RPMI8226 (cell line): ENCODE measurements around the gene CIT.
"Not testable (repeated sequence)": the region's sequence is repeated elsewhere in the genome, so short reads cannot be mapped to it uniquely, and the experiment has no call there.

ENCODE experiments used
- DNase-seq: peaks from one replicate; pipeline ENCODE4 v3.0.0-alpha.2; 2015

The CIT gene, protein sequence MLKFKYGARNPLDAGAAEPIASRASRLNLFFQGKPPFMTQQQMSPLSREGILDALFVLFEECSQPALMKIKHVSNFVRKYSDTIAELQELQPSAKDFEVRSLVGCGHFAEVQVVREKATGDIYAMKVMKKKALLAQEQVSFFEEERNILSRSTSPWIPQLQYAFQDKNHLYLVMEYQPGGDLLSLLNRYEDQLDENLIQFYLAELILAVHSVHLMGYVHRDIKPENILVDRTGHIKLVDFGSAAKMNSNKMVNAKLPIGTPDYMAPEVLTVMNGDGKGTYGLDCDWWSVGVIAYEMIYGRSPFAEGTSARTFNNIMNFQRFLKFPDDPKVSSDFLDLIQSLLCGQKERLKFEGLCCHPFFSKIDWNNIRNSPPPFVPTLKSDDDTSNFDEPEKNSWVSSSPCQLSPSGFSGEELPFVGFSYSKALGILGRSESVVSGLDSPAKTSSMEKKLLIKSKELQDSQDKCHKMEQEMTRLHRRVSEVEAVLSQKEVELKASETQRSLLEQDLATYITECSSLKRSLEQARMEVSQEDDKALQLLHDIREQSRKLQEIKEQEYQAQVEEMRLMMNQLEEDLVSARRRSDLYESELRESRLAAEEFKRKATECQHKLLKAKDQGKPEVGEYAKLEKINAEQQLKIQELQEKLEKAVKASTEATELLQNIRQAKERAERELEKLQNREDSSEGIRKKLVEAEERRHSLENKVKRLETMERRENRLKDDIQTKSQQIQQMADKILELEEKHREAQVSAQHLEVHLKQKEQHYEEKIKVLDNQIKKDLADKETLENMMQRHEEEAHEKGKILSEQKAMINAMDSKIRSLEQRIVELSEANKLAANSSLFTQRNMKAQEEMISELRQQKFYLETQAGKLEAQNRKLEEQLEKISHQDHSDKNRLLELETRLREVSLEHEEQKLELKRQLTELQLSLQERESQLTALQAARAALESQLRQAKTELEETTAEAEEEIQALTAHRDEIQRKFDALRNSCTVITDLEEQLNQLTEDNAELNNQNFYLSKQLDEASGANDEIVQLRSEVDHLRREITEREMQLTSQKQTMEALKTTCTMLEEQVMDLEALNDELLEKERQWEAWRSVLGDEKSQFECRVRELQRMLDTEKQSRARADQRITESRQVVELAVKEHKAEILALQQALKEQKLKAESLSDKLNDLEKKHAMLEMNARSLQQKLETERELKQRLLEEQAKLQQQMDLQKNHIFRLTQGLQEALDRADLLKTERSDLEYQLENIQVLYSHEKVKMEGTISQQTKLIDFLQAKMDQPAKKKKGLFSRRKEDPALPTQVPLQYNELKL (N-terminal part only)

DNA sequence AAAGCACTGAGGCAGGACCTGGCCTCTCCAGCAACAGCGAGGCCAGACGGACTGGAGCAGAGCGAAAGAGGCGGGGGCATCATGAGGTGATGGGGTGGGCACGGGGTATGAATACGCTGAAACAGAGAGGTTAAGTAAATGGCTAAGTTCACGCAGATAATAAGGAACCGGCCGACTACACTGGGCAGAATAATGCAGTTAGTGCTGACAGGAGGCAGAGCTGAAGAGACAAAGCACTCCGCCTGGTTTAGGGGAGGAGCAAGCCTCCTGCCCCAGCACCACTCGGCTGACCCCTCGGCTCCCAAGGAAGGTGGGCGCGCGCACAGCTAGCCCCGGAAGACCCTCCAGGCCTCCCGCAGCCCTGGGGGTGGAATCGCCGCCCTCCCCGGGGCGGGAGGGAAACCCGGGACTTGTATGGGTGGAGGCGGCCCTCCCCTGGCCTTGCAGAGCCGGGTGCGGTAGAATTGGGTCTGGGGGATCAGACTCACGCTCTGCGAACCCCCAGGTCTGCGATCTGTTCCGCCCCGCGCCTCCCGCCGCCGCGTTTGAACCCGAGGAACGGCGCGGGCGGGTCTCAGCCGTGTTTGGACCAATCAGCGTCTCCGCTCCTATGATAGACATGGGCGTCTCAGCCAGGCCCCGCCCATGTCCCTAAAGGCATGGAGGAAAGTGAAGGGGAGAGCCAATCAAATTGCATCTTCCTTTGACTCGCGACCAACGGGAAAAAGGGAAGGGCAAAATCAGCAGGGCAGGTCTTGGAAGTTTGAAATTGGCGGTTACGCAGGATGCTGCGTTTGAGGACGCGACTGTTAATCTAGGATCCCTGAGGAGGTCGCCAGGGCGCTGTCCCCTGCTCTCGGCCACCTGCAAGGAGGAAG is at the start of gene CIT:
Gene CIT, minus strand, starts transcription at position 560 of the 878 bp plus-strand sequence. CDS start 1,152 bp downstream, outside the sequence.
- DNase-seq, result peak; percentile 95

DNA sequence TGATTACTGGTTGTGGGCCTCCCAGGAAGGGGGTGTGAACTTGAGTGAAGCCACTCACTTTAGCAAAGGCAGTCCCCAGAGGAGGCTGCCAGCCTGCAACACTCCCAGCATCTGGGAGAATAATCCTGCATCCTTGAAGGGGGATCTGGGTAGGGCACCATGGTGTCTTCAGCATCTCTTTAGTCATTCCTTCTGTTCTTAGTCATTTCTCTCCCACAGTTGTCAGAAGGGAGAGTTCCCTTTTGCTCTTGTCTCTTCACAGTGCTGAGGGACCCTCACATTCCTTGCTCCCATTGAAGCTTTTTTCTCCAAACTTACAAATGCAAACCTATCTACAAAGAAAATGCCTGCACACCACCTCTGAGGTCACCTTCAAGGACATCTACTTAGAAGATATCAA is 48.1 kb upstream of the CIT start:
- DNase-seq, result no peak

DNA sequence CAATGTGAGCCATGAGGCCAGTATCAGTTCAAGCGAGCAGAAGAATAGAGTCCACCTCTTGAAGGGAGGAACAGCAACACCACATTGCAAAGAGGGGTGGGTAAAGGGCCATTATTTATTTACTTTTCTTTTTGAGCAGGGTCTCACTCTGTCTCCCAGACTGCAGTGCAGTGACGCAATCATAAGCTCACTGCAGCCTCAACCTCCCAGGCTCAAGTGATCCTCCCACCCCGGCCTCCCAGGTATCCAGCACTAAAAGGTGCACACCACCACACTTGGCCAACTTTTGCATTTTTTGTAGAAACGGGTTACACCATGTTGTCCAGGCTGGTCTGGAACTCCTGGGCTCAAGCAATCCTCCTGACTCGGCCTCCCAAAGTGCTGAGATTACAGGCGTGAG is 42.9 kb upstream of the CIT start:
- DNase-seq, result no peak

DNA sequence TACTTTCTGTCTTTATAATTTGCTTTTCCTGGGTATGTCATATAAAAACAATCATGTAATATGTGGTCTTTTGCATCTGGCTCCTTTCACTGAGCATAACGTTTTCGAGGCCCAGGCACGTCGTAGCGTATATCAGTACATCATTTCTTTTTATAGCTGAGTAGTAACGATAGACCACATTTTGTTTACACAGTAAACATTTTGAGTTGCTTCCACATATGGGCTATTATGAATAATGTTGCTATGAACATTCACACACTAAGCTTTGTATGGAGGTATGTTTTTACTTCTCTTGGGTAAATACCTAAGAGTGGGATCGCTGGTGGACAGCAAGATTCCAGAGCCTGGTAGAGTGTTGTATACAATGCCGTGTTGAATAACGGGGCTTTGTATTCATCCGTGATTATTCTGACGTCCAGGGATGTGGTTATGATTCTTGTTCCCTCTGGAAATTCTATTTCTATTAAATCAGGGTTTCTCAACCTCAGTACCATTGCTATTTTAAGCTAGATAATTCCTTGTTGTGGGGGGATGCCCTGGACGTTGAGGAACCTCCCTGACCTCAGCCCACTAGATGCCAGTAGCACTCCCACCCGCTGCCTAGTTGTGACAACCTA is 38.9 kb upstream of the CIT start:
- DNase-seq, result no peak

DNA sequence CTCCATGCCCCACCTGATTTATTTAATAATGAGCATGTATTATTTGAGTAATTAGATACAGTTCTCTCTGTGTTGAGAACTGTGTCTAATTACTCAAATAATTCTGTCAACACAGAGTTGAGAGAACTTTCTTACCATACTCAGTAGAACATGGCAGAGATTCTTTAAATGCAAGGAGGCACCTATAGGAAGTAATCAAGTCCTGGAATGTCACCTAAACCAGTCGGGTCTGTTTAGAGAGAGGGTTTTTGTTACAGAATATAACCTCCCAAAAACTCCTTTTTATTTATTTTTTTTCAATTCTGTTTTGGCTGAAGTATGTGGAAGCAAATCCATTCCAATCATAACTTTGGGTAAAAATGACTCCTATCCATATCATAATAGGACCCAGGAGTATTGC is 37.5 kb upstream of the CIT start:
- no peak for DNase-seq

DNA sequence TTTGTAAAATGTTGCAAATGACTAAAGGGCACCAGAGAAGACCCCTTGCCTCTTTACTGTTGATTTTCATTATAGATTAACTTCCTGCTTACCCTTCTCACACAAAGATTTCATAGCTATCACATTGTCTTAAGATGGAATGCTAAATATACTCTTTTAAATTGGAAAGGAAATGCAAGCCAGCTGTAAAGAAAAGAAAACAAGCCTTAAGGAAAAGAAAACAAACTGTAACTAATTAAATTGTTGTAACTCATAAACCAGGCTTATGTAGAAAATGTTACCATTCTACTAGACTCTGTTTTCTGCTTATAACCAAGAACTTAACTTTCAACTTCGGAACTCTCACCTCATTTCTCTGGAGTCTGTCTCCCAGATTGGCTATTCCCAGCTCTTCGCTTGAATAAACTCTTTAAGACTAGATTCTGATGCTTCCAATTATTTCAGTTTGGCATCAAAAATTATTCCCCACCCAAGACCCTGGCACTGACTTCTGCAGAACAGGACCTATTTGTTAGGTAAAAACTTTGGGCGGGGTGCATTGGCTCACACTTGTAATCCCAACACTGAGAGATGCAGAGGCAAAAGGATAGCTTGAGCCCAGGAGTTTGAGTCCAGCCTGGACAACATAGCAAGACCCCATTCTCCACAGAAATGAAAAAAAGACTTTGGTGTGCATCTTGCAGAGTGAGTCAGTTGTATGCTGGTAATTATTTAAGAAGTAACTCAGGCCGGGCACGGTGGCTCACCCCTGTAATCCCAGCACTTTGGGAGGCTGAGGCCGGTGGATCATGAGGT is 36.6 kb upstream of the CIT start:
- DNase-seq, result no peak

DNA sequence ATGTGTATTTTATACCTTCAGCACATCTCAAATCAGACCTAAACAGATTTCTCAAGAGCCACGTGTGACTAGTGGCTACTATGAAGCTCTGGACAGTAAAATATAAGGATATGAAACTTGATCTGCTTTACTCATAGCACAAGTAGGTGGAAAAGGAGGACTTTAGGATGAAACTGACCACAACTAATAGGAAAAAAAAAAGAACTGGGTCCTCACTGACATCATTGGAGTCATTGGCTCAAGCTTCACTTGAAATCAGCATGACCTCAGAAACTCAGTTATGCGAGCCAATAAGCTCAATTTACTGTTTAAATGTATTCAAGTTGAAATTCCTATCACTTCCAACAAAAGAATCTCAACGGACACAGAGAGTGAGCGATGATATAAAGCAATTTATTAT is 34.1 kb upstream of the CIT start:
- no peak for DNase-seq

DNA sequence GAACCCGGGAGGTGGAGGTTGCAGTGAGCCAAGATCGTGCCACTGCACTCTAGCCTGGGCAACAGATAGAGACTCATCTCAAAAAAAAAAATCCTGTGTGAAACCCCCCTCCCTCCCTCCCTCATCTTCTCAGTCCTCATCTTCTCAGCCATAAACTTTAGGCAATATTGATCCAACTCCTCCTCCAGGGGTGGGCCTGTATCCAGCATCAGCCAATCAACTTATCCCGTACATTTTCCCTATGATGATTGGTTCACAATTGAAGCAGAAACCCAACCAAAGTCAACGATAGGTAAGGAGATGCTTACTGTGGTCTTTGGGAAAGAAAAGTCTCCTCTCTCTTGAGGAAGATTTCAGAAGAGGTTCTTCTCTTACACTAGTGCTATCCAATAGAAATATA is 33.5 kb upstream of the CIT start:
- DNase-seq, result no peak

DNA sequence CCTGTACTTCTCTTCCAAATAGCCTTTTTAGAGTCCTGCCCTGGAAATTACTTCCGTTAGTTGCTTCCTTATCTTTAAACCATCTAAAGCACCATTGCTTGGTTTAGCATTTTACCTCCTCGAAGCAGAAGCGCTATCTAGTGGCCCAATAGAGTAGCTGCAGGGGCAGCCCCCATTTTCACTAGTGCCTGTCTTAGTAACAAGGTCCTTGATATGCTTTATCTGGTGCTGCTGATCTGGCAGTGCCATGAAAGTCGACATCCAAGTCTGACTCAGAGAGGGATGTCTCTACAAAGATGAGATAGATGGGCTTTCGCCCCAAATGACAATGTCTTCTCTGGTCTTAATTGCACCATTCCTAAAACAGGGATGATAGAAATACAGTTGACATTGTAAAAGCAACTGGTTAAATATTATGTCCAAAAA is 25.0 kb upstream of the CIT start:
- DNase-seq, result peak; percentile 63

DNA sequence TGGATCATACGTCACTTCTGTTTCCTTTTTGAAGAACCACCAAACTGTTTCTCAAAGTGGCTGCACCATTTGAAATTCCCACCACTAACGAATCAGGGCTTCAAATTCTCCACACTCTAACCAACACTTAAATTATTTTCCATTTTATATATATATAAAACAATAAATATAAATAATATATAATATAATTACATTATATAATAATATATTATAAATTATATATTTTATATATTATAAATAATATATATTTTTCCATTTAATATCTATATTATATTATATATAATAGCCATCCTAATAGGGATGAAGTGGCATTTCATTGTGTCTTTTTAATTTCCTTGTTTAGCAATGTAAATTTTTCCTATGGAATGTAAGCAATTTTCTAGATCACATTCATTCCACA is 24.6 kb upstream of the CIT start:
- no peak for DNase-seq

DNA sequence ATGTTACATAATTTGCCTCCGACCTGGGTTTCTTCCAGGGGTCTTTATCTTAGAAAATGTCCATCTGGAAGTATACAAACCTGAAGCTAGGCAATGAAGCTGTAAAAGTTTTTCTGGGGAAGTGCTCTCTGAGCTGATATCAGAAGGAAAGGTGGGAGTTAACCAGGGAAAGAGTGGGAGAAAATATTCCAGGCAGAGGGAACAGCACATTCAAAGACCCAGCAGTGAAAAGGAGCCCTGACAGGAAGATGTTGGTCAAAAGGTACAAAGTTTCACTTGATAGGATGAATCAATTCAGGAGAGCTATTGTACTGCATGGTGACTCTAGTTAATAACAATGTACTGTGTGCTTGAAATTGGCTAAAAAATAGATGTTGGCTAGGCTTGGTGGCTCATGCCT is 17.8 kb upstream of the CIT start:
- no peak for DNase-seq

DNA sequence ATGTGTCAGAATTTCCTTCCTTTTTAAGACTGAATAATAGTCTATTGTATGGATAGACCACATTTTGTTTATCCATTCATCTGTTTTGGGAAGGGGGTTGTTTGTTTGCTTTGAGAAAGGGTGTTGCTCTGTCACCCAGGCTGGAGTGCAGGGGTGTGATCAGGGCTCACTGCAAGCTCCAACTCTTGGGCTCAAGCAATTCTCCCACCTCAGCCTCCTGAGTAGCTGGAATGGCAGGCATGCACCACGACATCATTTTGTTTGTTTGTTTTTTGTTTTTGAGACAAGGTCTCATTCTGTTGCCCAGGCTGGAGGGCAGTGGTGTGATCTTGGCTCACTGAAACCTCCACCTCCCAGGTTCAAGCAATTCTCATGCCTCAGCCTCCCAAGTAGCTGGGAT is 15.5 kb upstream of the CIT start:
- DNase-seq, result not testable (repeated sequence)

DNA sequence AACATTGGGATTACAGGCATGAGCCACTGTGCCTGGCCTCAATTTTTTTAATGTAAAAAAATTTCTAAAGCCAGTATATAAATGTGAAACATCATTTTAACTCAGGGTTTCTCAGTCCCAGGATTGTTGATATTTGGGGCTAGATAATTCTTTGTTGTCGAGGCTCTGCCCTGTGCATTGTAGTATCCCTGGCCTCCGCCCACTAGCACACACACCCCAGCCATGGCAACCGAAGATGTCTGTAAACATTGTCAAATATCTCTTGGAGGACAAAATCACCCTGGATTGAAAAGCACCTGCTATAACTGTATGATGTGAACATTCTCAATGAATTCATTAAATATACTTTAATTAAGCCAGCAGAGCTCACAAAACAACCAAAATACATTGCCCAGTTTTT is 8.4 kb upstream of the CIT start:
- no peak for DNase-seq

DNA sequence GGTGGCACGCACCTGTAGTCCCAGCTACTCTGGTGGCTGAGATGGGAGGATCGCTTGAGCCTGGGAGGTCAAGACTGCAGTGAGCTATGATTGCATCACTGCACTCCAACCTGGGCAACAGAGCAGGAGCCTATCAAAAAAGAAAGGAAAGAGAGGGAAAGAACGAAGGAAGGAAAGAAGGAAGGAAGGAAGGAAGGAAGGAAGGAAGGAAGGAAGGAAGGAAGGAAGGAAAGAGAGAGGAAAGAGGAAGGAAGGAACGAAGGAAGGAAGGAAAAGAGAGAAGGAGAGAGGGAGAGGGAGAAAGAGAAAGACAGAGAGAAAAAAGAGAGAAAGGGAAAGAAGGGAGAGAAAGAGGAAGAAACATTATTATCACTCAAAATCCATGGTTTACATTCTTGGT is 6.7 kb upstream of the CIT start:
- not testable (repeated sequence) for DNase-seq

DNA sequence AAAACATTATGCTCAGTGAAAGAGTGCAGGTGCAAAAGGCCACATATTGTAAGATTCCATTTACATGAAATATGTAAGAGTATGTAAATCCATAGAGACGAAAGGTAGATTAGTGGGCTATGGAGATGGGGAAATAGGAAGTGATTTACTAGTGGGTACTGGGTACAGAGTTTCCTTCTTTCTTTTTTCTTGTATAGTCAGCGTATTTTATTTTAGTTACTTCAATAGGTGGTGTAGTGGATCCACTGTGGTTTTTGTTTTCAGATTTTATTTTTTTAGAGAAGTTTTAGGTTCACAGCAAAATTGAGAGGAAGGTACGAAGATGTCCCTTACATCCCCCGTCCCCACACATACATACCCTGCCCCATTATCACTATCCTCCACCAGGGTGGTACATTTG is 6.1 kb upstream of the CIT start:
- DNase-seq, result no peak

DNA sequence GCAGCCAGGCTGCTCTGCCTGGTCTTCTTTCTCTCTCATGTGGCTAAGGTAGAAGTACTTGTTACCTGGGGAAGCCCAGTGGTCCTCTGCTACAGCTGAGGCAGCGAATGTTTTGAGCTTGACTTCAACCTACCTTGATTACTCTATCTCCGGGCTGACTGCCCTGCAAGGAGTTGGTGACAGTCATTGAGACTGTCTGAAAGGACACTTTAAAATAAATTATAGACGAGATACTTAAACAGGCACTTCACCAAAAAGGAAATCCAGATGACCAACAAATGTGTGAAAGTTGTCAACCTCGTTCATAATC is 474 bp upstream of the CIT start:
- DNase-seq, result no peak

DNA sequence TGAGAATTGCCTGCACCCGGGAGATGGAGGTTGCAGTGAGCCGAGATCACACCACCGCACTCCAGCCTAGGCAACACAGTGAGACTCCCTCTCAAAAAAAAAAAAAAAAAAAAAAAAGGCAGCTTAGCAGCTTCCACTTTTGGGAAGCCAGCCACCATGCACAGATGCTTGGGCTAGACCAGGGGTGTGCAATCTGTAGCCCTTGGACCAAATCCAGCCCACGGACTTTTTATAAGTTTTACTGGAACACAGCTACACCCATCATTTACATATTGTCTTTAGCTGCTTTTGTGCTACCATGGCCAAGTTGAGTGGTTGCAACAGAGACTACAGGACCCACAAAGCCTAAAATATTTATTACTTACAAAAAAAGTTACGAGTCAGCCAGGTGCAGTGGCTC is 6.7 kb downstream of the CIT start:
- no peak for DNase-seq

DNA sequence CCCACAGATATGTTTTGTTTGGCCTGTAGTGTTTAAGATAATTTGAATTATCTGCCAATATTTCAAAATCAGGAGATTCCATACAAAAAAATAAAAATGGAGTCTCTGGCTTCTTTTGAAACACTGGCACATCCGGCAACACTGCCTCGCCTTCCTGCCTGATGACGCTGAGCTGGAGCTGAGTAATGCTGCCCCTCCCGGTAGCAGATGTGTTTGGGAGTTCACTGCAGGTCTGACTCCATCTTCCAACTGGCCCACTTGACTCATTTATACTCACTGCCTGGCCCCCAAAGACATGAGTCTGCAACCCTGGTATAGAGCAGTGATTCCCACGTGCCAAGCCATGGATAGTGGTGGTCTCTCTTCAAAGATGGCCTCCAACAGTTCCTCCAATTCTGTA is 7.4 kb downstream of the CIT start:
- no peak for DNase-seq

DNA sequence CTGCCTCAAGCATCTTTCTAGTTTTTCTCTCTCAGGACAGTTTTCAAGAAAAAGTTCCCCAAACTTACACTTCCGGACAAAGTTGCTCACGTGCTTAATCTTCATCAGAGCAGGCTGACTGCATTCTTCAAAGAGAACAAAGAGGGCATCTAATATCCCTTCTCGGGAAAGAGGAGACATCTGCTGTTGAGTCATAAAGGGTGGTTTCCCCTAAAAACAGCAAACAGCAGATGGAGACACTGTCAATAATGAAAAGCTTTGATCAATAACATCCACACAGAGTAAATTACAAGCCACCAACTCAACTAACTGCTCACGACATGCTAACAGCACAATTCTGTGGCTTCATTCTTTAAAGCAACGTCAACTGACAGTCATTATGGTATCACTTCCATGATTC is 8.1 kb downstream of the CIT start:
- no peak for DNase-seq

DNA sequence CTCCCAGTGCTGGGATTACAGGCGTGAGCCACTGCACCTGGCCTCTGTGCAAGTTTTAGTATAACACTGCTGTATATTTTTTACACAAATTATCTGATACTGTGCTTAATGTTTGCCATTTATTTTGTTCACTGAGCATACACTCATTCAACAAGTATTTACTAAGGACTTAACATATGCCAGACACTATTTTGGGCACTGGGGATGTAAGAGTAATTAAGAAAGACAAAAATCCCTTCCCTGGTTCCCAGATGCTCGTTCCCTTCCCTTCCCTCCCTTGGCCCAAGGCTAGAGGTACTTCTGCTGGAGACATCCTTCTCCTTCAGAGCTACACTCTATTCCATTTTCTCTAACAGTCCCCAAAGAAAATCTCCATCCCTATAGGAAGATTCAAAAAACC is 12.5 kb downstream of the CIT start:
- DNase-seq, result no peak

DNA sequence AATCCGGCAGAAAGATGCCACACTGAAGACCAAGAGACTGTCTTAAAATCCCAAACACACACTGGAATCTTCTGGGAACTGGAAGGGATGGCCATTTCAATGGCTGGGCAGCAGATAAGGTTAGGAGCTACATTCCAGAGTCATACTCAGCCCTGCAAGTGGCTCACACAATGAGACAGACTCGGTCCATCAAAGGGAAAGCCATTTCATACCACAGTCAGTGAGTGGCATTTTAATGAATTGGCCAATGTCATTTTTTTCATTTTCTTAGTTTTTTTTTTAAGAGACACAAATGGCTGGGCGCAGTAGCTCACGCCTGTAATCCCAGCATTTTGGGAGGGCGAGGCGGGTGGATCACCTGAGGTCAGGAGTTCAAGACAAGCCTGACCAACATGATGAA is 17.9 kb downstream of the CIT start:
- DNase-seq, result no peak
